ENCODE data around the gene GALNT6.
A peak's percentile ranks its signal among the peaks of the same experiment; 100 is the strongest.
"Not testable (repeated sequence)": the region's sequence is repeated elsewhere in the genome, so short reads cannot be mapped to it uniquely, and the experiment has no call there.

The GALNT6 gene

DNA sequence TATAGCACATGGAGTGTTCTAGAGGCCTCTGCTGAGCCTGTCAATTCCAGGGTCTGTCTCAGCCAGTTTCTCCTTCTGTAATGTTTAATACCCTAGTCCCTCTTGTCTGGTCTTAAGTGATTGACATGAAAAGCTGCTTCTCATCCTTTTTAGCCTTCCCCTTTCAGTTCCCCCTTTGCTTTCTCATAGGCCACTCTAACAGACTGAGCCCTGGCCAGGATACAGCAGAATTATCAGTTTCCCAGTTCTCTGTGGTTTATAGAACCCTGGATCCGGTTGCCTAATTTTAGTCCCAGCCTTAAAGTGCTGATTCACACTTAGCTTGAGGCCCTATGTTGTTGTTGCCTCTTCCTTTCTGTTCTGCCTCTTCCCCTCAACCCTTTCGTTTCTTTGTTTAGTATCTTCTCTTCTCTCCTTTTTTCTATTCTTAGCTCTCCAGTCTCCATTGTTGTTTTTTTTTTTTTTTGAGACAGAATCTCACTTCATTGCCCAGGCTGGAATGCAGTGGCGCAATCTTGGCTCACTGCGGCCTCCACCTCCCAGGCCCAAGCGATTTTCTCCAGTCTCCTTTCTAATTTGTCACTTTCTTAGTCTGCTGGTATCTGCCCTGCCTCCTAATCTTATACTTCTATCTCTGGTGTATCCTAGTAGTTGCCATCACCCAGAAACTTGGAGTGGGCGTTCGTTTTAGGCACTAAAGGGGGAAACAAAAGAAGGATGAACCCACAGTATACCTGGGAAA, 64.3 kb downstream of the GALNT6 start:
- peak; percentile 53 for DNase-seq (ENCODE audit: insufficient read length, low spot score)
- peak; percentile 37 for FAIRE-seq

DNA sequence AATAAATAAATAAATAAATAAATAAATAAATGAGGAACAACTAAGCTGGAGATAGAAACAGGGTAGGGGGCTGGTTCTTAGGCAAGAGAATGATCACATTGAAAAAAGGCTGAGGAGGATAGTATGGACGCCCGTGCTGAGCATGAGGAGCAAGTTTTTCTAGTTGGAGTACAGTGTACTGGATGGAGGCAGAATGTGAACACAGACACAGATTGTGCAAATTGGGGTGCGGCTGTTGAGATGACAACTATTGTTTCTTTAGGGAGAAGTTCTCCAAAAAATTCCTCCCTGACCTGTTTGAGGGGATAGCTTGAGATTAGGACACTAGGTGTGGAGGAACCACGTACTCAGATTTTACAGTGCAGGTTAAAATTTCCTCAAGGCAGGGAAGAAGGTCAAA, 66.3 kb downstream of the GALNT6 start:
- DNase-seq (ENCODE audit: insufficient read length, low spot score) = no peak
- no peak for FAIRE-seq

- DNase-seq (ENCODE audit: insufficient read length, low spot score) (peak; percentile 76), FAIRE-seq (peak; percentile 21)
Observed at GRCh38 chr12:51323966-51324895, 67.0 kb downstream of the GALNT6 start, which contains the start of gene BIN2. TSS of gene BIN2 (minus strand) at chr12:51324174. CDS start at chr12:51324102, 72 bp downstream.

GRCh38 chr12:51323317-51323960, 67.8 kb downstream of the GALNT6 start:
- FAIRE-seq (peak; percentile 73), DNase-seq (ENCODE audit: insufficient read length, low spot score) (no peak)

DNA sequence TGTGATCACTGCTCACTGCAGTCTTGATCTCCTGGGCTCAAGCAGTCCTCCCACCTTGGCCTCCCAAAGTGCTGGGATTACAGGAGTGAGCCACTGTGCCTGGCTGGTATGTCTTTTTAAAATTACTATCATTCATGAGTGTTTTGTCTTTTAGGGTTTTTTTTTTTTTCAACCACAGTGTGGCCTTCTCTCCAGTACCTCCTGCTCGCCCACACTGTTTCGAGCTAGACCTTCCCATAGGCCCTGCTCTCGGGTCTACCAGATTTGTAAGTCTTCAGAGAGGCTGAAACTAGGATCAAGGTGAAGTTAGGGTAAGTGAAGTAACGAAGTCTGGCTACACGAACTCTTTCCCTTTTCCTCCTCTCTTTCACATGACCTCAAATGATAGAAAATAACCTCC, 68.8 kb downstream of the GALNT6 start:
- FAIRE-seq = peak; percentile 75

GRCh38 chr12:51321882-51322281, 69.3 kb downstream of the GALNT6 start:
- no peak for FAIRE-seq
- DNase-seq (ENCODE audit: insufficient read length, low spot score) = no peak

More for the DNA sequence above, 68.8 kb downstream of the GALNT6 start:
- no peak for DNase-seq (ENCODE audit: insufficient read length, low spot score)

DNA sequence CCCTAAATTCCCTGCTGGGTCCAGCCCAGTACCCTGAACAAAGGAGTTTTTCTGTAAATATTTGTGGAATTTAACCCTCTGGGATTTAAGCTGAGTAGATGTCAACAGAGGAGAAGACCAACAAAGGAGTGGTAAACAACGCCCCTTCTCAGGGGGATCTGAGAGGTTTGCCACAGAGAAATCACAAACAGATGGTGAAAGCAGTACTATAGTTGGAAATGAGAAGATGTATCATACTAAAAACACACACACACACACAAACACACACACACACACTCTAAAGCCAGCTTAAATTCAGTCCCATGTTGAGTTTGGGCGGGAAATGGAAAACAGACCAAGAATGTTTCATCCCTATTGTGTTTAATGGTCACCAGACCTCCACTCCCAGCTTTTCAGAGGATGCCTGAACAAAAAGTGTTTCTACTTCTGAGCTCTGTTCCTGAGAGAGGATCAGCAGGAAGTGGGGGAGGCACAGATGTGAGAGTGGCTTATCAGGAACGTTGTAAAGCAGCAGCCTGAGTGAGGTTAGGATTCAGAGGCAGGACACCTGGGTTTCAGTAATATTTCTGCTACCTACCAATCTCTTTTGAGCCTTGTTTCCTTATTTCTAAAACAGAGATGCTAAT, 70.4 kb downstream of the GALNT6 start:
- FAIRE-seq (peak; percentile 33), DNase-seq (ENCODE audit: insufficient read length, low spot score) (no peak)

- no peak for FAIRE-seq
- no peak for DNase-seq (ENCODE audit: insufficient read length, low spot score)
Observed at GRCh38 chr12:51320311-51320694, 70.9 kb downstream of the GALNT6 start.

DNA sequence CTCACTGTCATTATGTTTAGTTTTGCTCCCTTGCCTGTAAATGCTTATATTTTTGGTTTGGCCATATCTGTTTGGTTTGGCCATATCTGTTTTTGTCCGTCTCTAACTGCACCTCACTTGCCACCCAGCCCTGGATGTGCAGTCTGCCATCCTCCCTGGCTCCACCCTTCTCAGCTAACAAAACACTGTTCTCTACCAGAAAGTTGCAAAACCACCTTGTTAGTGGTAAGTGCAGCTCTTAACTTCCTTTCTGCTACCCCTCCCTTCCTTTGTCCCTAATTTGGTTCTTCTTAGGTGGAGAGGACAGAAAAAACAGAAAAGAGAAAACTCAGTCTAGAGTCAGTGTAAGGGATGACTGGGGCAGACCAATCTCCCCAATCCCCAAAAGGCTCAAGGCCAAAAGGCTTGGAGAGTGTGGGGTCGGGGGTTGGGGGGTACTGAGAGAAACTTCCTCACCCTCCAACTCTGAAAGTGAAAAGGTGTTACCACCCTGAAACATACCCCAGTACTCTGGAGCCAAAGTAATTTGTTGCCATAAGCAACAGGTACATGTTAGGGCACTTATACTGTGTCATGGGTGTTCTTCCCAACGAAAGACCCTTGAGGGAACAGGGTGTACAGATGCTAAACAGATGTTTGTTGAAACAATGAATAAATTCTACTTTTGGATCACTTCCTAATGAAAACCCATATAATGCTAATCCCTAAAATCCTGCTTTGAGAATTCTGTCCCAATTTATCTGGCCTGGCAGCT, 72.2 kb downstream of the GALNT6 start:
- no peak for DNase-seq (ENCODE audit: insufficient read length, low spot score)
- peak; percentile 77 for FAIRE-seq

DNA sequence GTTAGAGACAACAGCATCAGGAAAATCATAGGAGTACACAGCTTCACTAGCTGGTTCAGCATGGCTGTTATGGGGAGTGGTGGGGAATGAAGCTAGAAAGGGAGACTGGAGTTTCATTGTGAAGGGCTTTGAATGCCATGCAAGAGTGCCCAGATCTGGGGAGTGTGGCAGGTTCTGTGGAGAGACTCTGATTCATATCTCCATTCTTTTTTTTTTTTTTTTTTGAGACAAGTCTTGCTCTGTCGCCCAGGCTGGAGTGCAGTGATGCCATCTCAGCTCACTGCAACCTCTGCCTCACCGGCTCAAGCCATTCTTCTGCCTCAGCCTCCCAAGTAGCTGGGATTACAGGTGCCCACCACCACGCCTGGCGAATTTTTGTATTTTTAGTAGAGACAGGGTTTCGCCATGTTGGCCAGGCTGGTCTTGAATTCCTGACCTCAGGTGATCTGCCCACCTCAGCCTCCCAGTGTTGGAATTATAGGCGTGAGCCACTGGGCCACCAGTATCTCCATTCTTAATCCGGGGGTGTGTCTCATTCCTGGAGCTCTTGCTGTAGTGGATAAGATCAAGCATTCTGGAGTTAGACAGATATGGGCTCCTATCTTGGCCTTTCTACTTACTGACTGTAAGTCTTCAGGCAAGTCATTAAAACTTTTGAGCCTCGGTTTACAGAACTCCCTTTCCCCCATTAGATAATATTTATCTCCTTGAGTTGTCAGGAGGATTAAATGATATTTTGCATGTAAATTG, 73.0 kb downstream of the GALNT6 start:
- not testable (repeated sequence) for FAIRE-seq; DNase-seq (ENCODE audit: insufficient read length, low spot score)

DNA sequence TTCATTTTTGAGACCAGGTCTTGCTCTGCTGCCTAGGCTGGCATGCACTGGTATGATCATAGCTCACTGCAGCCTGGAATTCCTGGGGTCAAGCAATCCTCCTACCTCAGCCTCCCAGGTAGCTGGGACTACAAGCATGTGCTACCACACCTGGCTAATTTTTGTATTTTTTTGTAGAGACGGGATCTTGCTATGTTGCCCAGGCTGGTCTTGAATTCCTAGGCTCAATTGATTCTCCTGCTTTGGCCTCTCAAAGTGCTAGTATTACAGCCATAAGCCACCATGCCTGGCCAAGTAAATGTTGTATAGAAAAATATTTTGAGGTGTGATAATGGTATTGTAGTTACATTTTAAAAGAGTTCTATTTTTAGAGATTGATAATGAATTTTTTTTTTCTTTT, 79.8 kb downstream of the GALNT6 start:
- FAIRE-seq (no peak), DNase-seq (ENCODE audit: insufficient read length, low spot score) (no peak)

DNA sequence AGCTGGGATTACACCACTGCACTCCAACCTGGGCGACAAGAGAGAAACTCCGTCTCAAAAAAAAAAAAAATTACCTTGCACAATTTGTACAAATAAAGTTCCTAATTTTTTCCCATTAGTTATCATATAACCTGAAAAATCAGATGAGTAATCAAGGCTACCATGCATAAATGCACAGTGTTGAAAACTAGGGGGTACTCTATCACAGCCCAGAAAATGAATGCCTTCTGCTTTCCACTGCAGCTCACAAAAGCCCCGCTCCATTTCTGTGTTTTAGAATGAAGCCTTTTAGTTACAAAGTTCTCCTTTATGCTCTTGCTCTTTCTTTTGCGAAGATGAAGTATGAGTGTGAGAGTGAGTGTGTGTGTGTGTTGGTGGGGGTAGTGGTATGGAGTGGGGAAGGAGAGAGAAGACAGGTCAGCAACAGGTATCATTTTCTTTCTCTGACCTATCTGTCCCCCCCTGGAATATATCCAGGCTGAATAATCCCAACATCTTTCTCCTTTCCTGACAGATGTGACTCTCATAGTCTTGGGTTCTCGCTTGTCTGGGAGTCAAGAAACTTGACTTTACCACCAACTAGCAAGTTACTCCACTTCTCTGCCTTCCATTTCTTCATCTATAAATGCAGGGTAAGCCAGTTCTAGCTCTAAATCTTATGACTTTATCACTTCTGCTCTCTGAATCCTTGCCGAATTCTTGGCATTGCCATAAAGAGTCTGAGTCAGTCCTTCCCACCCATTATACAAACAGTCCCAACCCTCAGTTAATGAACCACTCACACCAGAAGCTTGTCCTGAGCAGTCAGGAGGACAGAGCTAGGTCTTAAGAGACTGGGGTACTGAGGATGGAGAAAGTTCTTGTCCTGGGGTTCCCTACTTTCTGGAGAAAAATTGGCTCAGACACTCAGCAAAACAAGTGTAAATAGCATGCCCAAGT, 83.3 kb downstream of the GALNT6 start:
- FAIRE-seq (no peak), DNase-seq (ENCODE audit: insufficient read length, low spot score) (no peak)

DNA sequence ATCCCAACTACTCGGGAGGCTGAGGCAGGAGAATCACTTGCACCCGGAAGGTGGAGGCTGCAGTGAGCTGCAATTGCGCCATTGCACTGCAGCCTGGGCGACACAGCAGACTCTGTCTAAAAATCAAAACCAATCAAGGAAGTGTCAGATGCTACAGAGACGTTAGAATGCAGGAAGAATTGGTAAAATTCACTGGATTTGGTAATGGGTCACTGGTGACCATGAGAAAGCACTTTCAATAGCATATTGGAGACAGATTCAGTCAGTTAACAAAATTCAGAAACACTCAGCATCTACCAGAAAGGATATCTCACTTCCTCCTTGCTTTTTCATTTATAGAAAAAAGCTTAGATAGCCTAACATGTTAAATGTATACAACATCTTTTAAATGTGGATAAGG, 84.7 kb downstream of the GALNT6 start:
- FAIRE-seq (peak; percentile 53), DNase-seq (ENCODE audit: insufficient read length, low spot score) (no peak)

All from GM19239 (cell line).